ENCODE measurements around the gene CCDC171. TPM values are rescaled to one million over a fixed set of nuclear protein-coding genes. Genes with fewer than 3 reads are reported as not detected.

Gene CCDC171
- total and polyA plus RNA-seq, 2 of the 13 experiments (the other 11 are each of a cell fraction or from before 2014, with no cell fraction given), result 0.95 to 2.5 TPM

DNA sequence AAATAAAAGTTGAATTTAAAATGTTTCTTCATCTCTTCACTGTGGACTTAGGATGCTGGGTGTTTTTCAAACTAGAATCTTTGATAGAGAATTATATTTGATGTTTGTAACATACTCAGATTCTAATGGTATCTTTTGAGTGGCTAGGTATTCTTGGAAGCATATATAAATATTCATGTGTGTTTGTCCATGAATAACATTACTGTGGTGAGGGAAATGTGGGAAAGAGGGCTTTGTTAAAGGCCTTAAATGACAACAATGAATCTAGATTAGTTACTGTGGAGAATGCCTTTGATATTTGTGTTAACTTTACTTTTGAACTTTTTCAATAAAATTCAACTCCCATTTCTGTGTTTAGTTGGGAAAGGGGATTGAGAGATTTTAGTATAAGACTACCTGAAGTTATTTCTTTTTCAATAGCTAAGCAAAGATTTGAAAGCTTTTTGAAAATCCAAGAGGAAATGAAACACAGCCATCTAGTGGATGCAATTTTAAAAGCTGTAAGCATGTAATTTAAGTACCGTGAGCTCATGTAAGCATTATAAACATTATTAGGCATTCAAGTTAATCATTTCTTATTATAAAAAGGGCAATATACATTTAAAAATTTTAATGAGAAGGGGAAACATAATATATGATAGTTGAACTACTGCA, 69.6 kb downstream of the CCDC171 start:
- Histone ChIP-seq H3K27ac (ENCODE audit: extremely low read length, insufficient read depth, low read length) (no peak overlapping the region), H4K20me1 (ENCODE audit: insufficient read depth, low read length) (no peaks in the 10 kb centered on the region), H3K9ac (ENCODE audit: insufficient read depth, low read depth, low read length) (no peak overlapping the region), H3K4me2 (ENCODE audit: low read depth, low read length) (no peak overlapping the region), H3K36me3 (replicated peaks in 1 of 2; ENCODE audit: control insufficient read depth in 1 of 2, insufficient read depth in 2 of 2, low read length in 2 of 2) (no peaks in the 10 kb centered on the region), H3K4me1 (ENCODE audit: insufficient read depth, low read length) (no peaks in the 10 kb centered on the region), H3K9me3 (ENCODE audit: low read length) (no peaks in the 10 kb centered on the region), H3K4me3 (replicated peaks in 1 of 3; ENCODE audit: insufficient read depth in 1 of 3, low read depth in 2 of 3, low read length in 3 of 3) (no peak overlapping the region), H3K79me2 (ENCODE audit: insufficient read depth, low read length) (no peaks in the 10 kb centered on the region), H3K27me3 (ENCODE audit: control insufficient read depth in 1 of 2, insufficient read depth in 2 of 2, low read length in 2 of 2) (no peaks in the 10 kb centered on the region), H2AFZ (ENCODE audit: low read length) (no peak overlapping the region)
- no TSS peak for BruUV-seq (replicated peaks)
- WGBS (ENCODE audit: low lambda C conversion rate), result 48% methylated on average over 1 of the region's 1 CpG
- intact Hi-C loops (cut with micrococcal nuclease; ENCODE audit: unreplicated experiment) (no loop called here), in situ Hi-C loops (cut with HindIII; ENCODE audit: extremely low pct_ligation_motif_present, low pct_unique_long_range_greater_than_20kb) (loop anchor here (25.0 kb wide), 1 partner anchor 410 kb away; no protein-coding TSS in a partner anchor)
- TF ChIP-seq, protein P1, sequence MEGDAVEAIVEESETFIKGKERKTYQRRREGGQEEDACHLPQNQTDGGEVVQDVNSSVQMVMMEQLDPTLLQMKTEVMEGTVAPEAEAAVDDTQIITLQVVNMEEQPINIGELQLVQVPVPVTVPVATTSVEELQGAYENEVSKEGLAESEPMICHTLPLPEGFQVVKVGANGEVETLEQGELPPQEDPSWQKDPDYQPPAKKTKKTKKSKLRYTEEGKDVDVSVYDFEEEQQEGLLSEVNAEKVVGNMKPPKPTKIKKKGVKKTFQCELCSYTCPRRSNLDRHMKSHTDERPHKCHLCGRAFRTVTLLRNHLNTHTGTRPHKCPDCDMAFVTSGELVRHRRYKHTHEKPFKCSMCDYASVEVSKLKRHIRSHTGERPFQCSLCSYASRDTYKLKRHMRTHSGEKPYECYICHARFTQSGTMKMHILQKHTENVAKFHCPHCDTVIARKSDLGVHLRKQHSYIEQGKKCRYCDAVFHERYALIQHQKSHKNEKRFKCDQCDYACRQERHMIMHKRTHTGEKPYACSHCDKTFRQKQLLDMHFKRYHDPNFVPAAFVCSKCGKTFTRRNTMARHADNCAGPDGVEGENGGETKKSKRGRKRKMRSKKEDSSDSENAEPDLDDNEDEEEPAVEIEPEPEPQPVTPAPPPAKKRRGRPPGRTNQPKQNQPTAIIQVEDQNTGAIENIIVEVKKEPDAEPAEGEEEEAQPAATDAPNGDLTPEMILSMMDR (CRISPR knock-in tag; IDR thresholded peaks at IDR 0.05), result peak; percentile 17; the same call in 1 of the 2 replicates
- TF ChIP-seq RFXAP (CRISPR knock-in tag; IDR thresholded peaks at IDR 0.05; ENCODE audit: borderline replicate concordance), result no peak
- peak; percentile 34 for TF ChIP-seq STAG1 (CRISPR knock-in tag; IDR thresholded peaks at IDR 0.05)
- ATAC-seq, result no peak
- ChIA-PET POLR2A (no interaction called here), CTCF (ENCODE audit: low intra/inter-chr PET ratio, low total read pairs) (no interaction called here)
- no peak for FAIRE-seq
- DNase-seq (ENCODE audit: low spot score), result no peak

DNA sequence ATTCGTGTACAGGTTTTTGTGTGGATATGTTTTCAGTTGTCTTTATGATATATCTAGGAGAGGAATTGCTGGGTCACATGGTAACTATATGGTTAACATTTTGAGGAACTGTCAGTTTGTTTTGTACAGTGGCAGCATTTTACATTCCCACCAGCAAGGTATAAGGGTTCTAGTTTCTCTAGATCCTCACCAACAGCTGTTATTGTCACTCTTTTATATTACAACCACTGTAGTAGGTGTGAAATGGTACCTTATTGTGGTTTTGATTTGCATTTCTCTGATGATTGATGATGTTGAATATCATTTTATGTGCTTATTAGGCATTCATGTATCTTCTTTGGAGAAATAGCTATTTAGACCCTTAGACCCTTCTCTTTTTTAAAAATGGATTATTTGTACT, 82.9 kb downstream of the CCDC171 start:
- no peak overlapping the region for H3K4me3 ChIP-seq (replicated peaks in 1 of 3; ENCODE audit: insufficient read depth in 1 of 3, low read depth in 2 of 3, low read length in 3 of 3)
- H3K9ac ChIP-seq (ENCODE audit: insufficient read depth, low read depth, low read length), result no peak overlapping the region
- POLR2A ChIA-PET, result no interaction called here
- CTCF ChIA-PET (ENCODE audit: low intra/inter-chr PET ratio, low total read pairs), result no interaction called here
- FAIRE-seq (no peak), ATAC-seq (no peak), DNase-seq (ENCODE audit: low spot score) (no peak)
- no peaks in the 10 kb centered on the region for H3K27me3 ChIP-seq (ENCODE audit: control insufficient read depth in 1 of 2, insufficient read depth in 2 of 2, low read length in 2 of 2)
- 12% methylated on average over 1 of the region's 1 CpG for WGBS (ENCODE audit: low lambda C conversion rate)
- no peaks in the 10 kb centered on the region for H4K20me1 ChIP-seq (ENCODE audit: insufficient read depth, low read length)
- H3K4me1 ChIP-seq (ENCODE audit: insufficient read depth, low read length), result no peaks in the 10 kb centered on the region
- no peak overlapping the region for H2AFZ ChIP-seq (ENCODE audit: low read length)
- in situ Hi-C loops (cut with HindIII; ENCODE audit: extremely low pct_ligation_motif_present, low pct_unique_long_range_greater_than_20kb), result no loop called here
- H3K36me3 ChIP-seq (replicated peaks in 1 of 2; ENCODE audit: control insufficient read depth in 1 of 2, insufficient read depth in 2 of 2, low read length in 2 of 2), result no peaks in the 10 kb centered on the region
- no peak overlapping the region for H3K27ac ChIP-seq (ENCODE audit: extremely low read length, insufficient read depth, low read length)
- intact Hi-C loops (cut with micrococcal nuclease; ENCODE audit: unreplicated experiment), result no loop called here
- BruUV-seq (replicated peaks), result no TSS peak
- H3K4me2 ChIP-seq (ENCODE audit: low read depth, low read length), result no peak overlapping the region
- no peaks in the 10 kb centered on the region for H3K79me2 ChIP-seq (ENCODE audit: insufficient read depth, low read length)
- H3K9me3 ChIP-seq (ENCODE audit: low read length), result no peaks in the 10 kb centered on the region
- no peak for TF ChIP-seq NKX3-1 (CRISPR knock-in tag; IDR thresholded peaks at IDR 0.05)
- TF ChIP-seq, protein P2, sequence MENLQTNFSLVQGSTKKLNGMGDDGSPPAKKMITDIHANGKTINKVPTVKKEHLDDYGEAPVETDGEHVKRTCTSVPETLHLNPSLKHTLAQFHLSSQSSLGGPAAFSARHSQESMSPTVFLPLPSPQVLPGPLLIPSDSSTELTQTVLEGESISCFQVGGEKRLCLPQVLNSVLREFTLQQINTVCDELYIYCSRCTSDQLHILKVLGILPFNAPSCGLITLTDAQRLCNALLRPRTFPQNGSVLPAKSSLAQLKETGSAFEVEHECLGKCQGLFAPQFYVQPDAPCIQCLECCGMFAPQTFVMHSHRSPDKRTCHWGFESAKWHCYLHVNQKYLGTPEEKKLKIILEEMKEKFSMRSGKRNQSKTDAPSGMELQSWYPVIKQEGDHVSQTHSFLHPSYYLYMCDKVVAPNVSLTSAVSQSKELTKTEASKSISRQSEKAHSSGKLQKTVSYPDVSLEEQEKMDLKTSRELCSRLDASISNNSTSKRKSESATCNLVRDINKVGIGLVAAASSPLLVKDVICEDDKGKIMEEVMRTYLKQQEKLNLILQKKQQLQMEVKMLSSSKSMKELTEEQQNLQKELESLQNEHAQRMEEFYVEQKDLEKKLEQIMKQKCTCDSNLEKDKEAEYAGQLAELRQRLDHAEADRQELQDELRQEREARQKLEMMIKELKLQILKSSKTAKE (CRISPR knock-in tag; IDR thresholded peaks at IDR 0.05; ENCODE audit: borderline replicate concordance), result no peak
- TF ChIP-seq, protein P3, sequence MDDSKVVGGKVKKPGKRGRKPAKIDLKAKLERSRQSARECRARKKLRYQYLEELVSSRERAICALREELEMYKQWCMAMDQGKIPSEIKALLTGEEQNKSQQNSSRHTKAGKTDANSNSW (CRISPR knock-in tag; IDR thresholded peaks at IDR 0.05; ENCODE audit: borderline replicate concordance), result no peak
- TF ChIP-seq SUZ12 (IDR thresholded peaks at IDR 0.05; ENCODE audit: low read depth, low read length), result no peak
- TF ChIP-seq HMG20A (CRISPR knock-in tag; IDR thresholded peaks at IDR 0.05; ENCODE audit: borderline replicate concordance), result no peak
- TF ChIP-seq ZNF781 (CRISPR knock-in tag; IDR thresholded peaks at IDR 0.05; ENCODE audit: borderline replicate concordance, not compliant biosample characterization), result no peak
- TF ChIP-seq HMG20B (CRISPR knock-in tag; conservative IDR thresholded peaks at IDR 0.05), result no peak
- TF ChIP-seq, protein P4, sequence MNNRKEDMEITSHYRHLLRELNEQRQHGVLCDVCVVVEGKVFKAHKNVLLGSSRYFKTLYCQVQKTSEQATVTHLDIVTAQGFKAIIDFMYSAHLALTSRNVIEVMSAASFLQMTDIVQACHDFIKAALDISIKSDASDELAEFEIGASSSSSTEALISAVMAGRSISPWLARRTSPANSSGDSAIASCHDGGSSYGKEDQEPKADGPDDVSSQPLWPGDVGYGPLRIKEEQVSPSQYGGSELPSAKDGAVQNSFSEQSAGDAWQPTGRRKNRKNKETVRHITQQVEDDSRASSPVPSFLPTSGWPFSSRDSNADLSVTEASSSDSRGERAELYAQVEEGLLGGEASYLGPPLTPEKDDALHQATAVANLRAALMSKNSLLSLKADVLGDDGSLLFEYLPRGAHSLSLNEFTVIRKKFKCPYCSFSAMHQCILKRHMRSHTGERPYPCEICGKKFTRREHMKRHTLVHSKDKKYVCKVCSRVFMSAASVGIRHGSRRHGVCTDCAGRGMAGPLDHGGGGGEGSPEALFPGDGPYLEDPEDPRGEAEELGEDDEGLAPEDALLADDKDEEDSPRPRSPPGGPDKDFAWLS (CRISPR knock-in tag; IDR thresholded peaks at IDR 0.05; ENCODE audit: borderline replicate concordance), result no peak
- TF ChIP-seq RXRB (CRISPR knock-in tag; IDR thresholded peaks at IDR 0.05; ENCODE audit: borderline replicate concordance), result no peak
- TF ChIP-seq ZFP36L2 (CRISPR knock-in tag; IDR thresholded peaks at IDR 0.05), result no peak

All from HepG2 (cell line).